GM12875 (cell line): ENCODE measurements around the gene ANTXR2.

Experiments used
- H3K4me3 ChIP-seq: one replicate; pipeline ENCODE4 v1.5.1; 2011; ENCODE audit warnings: low read depth, low read length, control low read depth
- CTCF ChIP-seq: IDR thresholded peaks from 2 replicates; pipeline ENCODE4 v1.5.1; 2011; ENCODE audit warnings: low read depth, mild to moderate bottlenecking, control low read depth, inconsistent platforms, low read length, moderate library complexity, borderline replicate concordance; ENCODE audit not compliant: insufficient read depth

Gene ANTXR2

GRCh38 chr4:80074651-80075050, 1.6 kb upstream of the ANTXR2 start:
- no peak for TF ChIP-seq CTCF
- H3K4me3 ChIP-seq: no peak overlapping the region

GRCh38 chr4:80074069-80074468, 1.0 kb upstream of the ANTXR2 start:
- H3K4me3 ChIP-seq: no peak overlapping the region
- no peak for TF ChIP-seq CTCF

DNA sequence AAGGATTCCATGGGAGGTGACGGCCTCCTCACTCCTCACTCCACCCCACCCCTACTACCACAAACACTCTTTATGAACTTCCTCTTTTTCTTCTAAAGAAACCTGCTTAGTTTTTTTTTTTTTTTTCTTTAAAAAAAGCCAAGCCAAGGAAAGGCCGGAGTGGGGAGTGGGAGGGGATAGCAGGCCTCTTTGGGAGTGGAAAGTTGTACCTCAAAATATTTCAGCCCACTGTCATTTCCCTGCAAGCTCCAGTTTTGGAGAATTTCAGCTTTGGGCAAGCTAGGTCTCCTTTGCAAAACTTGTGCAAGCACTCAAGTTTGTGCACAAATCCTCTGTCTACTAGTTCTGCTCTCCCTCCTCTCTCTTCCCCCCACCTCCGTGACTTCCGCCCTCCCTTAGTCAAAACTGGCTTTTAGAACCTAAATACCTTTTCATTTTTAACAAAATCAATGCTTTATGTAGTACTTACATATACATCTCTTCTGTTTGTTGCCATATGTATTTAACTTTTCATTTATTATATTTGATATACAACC, 512 bp upstream of the ANTXR2 start:
- peak overlapping the region; percentile 89 for H3K4me3 ChIP-seq
- TF ChIP-seq CTCF: no peak

- H3K4me3 ChIP-seq: peak overlapping the region; percentile 89
- TF ChIP-seq CTCF: no peak
These were observed 743 bp downstream of the ANTXR2 start for GRCh38 chr4:80072228-80072743.

DNA sequence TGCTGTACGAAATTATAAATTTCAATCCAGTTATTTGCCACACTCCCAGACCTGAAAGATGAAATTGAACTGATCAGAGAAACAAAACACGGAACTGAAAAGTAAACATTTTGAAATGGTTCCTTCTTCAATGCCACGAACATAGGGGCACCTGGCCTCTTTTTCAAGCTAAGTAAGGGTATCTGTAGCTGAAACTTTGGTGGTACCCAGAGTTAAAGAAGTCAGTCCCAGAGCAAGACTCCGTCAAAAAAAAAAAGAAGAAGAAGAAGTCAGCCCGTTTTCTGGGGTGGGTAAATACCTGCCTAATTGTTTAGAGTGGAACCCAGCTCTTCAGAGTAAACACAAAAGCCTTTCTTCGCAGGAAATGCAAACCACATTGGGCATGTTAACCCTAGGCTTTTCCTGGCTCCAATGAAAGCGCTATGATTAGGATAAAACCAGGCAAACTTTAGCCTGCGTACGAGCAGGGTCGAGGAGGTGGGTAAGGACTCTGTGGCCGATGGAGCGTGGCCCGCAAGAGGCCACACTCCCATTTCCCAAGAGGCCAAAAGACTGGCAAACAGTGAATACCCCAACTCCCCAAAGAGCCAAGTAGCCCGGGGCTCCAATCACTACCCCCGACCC, 1.3 kb downstream of the ANTXR2 start:
- peak overlapping the region; percentile 89 for H3K4me3 ChIP-seq
- no peak for TF ChIP-seq CTCF

GRCh38 chr4:80070880-80071603, 2.0 kb downstream of the ANTXR2 start:
- no peak for TF ChIP-seq CTCF
- no peak overlapping the region for H3K4me3 ChIP-seq
